ENCODE results near the gene PRTFDC1.

GRCh38 chr10:24989867-24990266 lies 37.5 kb upstream of the PRTFDC1 start:
- no peak for TF ChIP-seq CTCF (conservative IDR thresholded peaks at IDR 0.05 in 1 of 2, IDR thresholded peaks at IDR 0.05 in 1 of 2; ENCODE audit: low read depth in 1 of 2, low read length in 2 of 2)
- TF ChIP-seq EZH2 (IDR thresholded peaks at IDR 0.05; ENCODE audit: low read length, missing control alignments), result no peak
